WTC11 (cell line): ENCODE results near the gene IP6K3. TPM values are rescaled to one million over a fixed set of nuclear protein-coding genes. Genes with fewer than 3 reads are reported as not detected.

Experiments
- ATAC-seq: fragments of 200-7000 bp; cut with Tn5 transposase; 2 replicates; pipeline ENCODE4 v1.10.0; 2021; ENCODE audit warnings: mild to moderate bottlenecking, moderate library complexity
- CTCF ChIA-PET: fragments of 300-600 bp; sonication (Branson Sonifier 250); formaldehyde crosslinking; loops from one replicate; lab custom pipeline; 2021; ENCODE audit warnings: antibody characterized with exemption; lab: Charles Lee
- POLR2A ChIA-PET: fragments of 350-600 bp; sonication (Branson Sonifier 250); formaldehyde crosslinking; loops from one replicate; lab custom pipeline; 2021; ENCODE audit warnings: antibody characterized with exemption; lab: Charles Lee
- DNase-seq: peaks from one replicate; pipeline ENCODE4 v3.0.0; 2021; ENCODE audit warnings: low spot score
- H3K27ac Mint-ChIP-seq: 2 replicates; pipeline ENCODE4 v1.8.0; 2021; ENCODE audit warnings: mixed read lengths
- H3K27me3 Mint-ChIP-seq: 2 replicates; pipeline ENCODE4 v1.8.0; 2021; ENCODE audit warnings: low read depth, mild to moderate bottlenecking, moderate library complexity, mixed read lengths
- H3K36me3 Mint-ChIP-seq: 2 replicates; pipeline ENCODE4 v1.8.0; 2021; ENCODE audit warnings: mixed read lengths
- H3K4me1 Mint-ChIP-seq: 2 replicates; pipeline ENCODE4 v1.8.0; 2022; ENCODE audit warnings: mixed read lengths
- H3K4me3 Mint-ChIP-seq: 2 replicates; pipeline ENCODE4 v1.8.0; 2021; ENCODE audit warnings: mild to moderate bottlenecking, moderate library complexity, mixed read lengths
- H3K9me3 Mint-ChIP-seq: 2 replicates; pipeline ENCODE4 v1.8.0; 2021; ENCODE audit warnings: mixed read lengths
- CREM ChIP-seq: sonication (generic); formaldehyde crosslinking; IDR thresholded peaks from 2 replicates; pipeline ENCODE4 v1.8.1; 2022; ENCODE audit warnings: mild to moderate bottlenecking, missing genetic modification reagents, moderate library complexity
- ESRRA ChIP-seq: sonication (generic); formaldehyde crosslinking; IDR thresholded peaks from 2 replicates; pipeline ENCODE4 v1.8.1; 2022; ENCODE audit warnings: mild to moderate bottlenecking, missing genetic modification reagents, borderline replicate concordance
- GABPB1 ChIP-seq: sonication (generic); formaldehyde crosslinking; IDR thresholded peaks from 2 replicates; pipeline ENCODE4 v1.8.1; 2023; ENCODE audit warnings: mild to moderate bottlenecking, missing genetic modification reagents
- GRHL2 ChIP-seq: fragments of 250-450 bp; sonication (Bioruptor Pico); IDR thresholded peaks from 2 replicates; pipeline ENCODE4 v1.8.0; 2022; ENCODE audit warnings: mild to moderate bottlenecking, moderate library complexity; ENCODE audit not compliant: insufficient replicate concordance, severe bottlenecking
- GTF2I ChIP-seq: fragments of 250-450 bp; sonication (Bioruptor Pico); conservative IDR thresholded peaks from 2 replicates; pipeline ENCODE4 v1.4.0; 2021; ENCODE audit warnings: mild to moderate bottlenecking
- JAZF1 ChIP-seq: fragments of 250-450 bp; sonication (Bioruptor Pico); IDR thresholded peaks from 2 replicates; pipeline ENCODE4 v1.9.0; 2021; ENCODE audit warnings: moderate library complexity, mild to moderate bottlenecking, inconsistent platforms
- JUN ChIP-seq: sonication (generic); formaldehyde crosslinking; IDR thresholded peaks from 2 replicates; pipeline ENCODE4 v1.8.0; 2023; ENCODE audit warnings: mild to moderate bottlenecking, missing genetic modification reagents
- MXD4 ChIP-seq: fragments of 250-450 bp; sonication (Bioruptor Pico); IDR thresholded peaks from 2 replicates; pipeline ENCODE4 v1.8.0; 2021; ENCODE audit warnings: mild to moderate bottlenecking, moderate library complexity, borderline replicate concordance
- NFYB ChIP-seq: sonication (generic); formaldehyde crosslinking; conservative IDR thresholded peaks from 2 replicates; pipeline ENCODE4 v1.8.0; 2022; ENCODE audit warnings: low read depth, missing genetic modification reagents
- NR2C2 ChIP-seq: sonication (generic); formaldehyde crosslinking; IDR thresholded peaks from 2 replicates; pipeline ENCODE4 v1.8.0; 2022; ENCODE audit warnings: mild to moderate bottlenecking, missing genetic modification reagents
- RELA ChIP-seq: sonication (generic); formaldehyde crosslinking; IDR thresholded peaks from 2 replicates; pipeline ENCODE4 v1.8.1; 2022; ENCODE audit warnings: missing genetic modification reagents, mild to moderate bottlenecking, borderline replicate concordance
- SMAD4 ChIP-seq: sonication (generic); formaldehyde crosslinking; IDR thresholded peaks from 2 replicates; pipeline ENCODE4 v1.8.0; 2022; ENCODE audit warnings: mild to moderate bottlenecking, missing genetic modification reagents
- ZNF263 ChIP-seq: sonication (generic); formaldehyde crosslinking; IDR thresholded peaks from 2 replicates; pipeline ENCODE4 v1.8.1; 2022; ENCODE audit warnings: low read depth, mild to moderate bottlenecking, moderate library complexity, missing genetic modification reagents
- ZNF423 ChIP-seq: fragments of 250-450 bp; sonication (Bioruptor Pico); IDR thresholded peaks from 2 replicates; pipeline ENCODE4 v2.1.2; 2022; ENCODE audit warnings: mild to moderate bottlenecking, moderate library complexity
- ZNF671 ChIP-seq: fragments of 250-450 bp; sonication (Bioruptor Pico); IDR thresholded peaks from 2 replicates; pipeline ENCODE4 v1.8.0; 2021; ENCODE audit warnings: mild to moderate bottlenecking
- total RNA-seq: library from RNA; stranded (reverse); gene quantifications from 3 replicates; pipeline ENCODE4 v1.2.3, GENCODE V29; 2021
- TF ChIP-seq, protein P1 (sequence below): sonication (generic); formaldehyde crosslinking; IDR thresholded peaks from 2 replicates; pipeline ENCODE4 v1.8.1; 2023; ENCODE audit warnings: mild to moderate bottlenecking, missing genetic modification reagents, borderline replicate concordance
- TF ChIP-seq, protein P2 (sequence below): sonication (generic); formaldehyde crosslinking; IDR thresholded peaks from 2 replicates; pipeline ENCODE4 v1.8.1; 2023; ENCODE audit warnings: mild to moderate bottlenecking, moderate library complexity, missing genetic modification reagents
- TF ChIP-seq, protein P3 (sequence below): sonication (generic); formaldehyde crosslinking; IDR thresholded peaks from 2 replicates; pipeline ENCODE4 v1.8.0; 2023; ENCODE audit warnings: missing genetic modification reagents
- TF ChIP-seq, protein P4 (sequence below): fragments of 250-450 bp; sonication (Bioruptor Pico); IDR thresholded peaks from 2 replicates; pipeline ENCODE4 v1.9.0; 2021; ENCODE audit warnings: moderate library complexity, mild to moderate bottlenecking, inconsistent platforms, borderline replicate concordance
- TF ChIP-seq, protein P5 (sequence below): sonication (generic); formaldehyde crosslinking; IDR thresholded peaks from 2 replicates; pipeline ENCODE4 v1.8.1; 2023; ENCODE audit warnings: mild to moderate bottlenecking, missing genetic modification reagents, moderate library complexity
- TF ChIP-seq, protein P6 (sequence below): sonication (generic); formaldehyde crosslinking; IDR thresholded peaks from 2 replicates; pipeline ENCODE4 v1.8.1; 2022; ENCODE audit warnings: mild to moderate bottlenecking, missing genetic modification reagents, moderate library complexity, borderline replicate concordance
- TF ChIP-seq, protein P7 (sequence below): fragments of 250-450 bp; sonication (Bioruptor Pico); conservative IDR thresholded peaks from 2 replicates; pipeline ENCODE4 v1.9.0; 2021; ENCODE audit warnings: mild to moderate bottlenecking
- TF ChIP-seq, protein P8 (sequence below): sonication (generic); formaldehyde crosslinking; IDR thresholded peaks from 2 replicates; pipeline ENCODE4 v1.8.1; 2023; ENCODE audit warnings: mild to moderate bottlenecking, missing genetic modification reagents

IP6K3 gene
- total RNA-seq, 1 experiment from 2014 or later, result 1.1 TPM

DNA sequence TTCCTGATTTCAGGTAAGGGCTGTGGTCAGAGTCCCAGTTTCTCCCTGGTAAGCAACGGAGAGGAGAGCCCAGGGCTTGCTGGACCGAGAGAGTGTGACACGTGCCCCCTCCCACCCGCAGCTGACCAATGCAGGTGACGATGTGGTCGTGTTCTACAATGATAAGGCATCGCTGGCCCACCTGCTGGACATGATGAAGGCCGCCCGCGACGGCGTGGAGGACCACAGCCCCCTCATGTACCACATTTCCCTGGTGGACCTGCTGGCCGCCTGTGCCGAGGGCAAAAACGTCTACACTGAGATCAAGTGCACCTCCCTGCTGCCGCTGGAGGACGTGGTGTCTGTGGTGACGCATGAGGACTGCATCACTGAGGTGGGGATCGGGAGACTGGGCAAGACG lies 66.9 kb downstream of the IP6K3 start:
- H3K27ac Mint-ChIP-seq, result no peak overlapping the region
- ChIA-PET POLR2A (no interaction called here), CTCF (no interaction called here)
- ATAC-seq (no peak), DNase-seq (no peak)
- no peak overlapping the region for H3K4me3 Mint-ChIP-seq
- H3K36me3 Mint-ChIP-seq, result peaks cover 43% of the 10 kb centered on the region
- no peaks in the 10 kb centered on the region for H3K9me3 Mint-ChIP-seq
- no peaks in the 10 kb centered on the region for H3K27me3 Mint-ChIP-seq
- TF ChIP-seq ZNF263 (CRISPR knock-in tag), result no peak
- TF ChIP-seq ZNF671 (CRISPR knock-in tag), result no peak
- TF ChIP-seq GTF2I (CRISPR knock-in tag), result no peak
- no peak for TF ChIP-seq JAZF1 (CRISPR knock-in tag)
- TF ChIP-seq ZNF423 (CRISPR knock-in tag), result no peak
- TF ChIP-seq NR2C2 (CRISPR knock-in tag), result no peak
- no peak for TF ChIP-seq RELA (CRISPR knock-in tag)
- TF ChIP-seq, protein P1, sequence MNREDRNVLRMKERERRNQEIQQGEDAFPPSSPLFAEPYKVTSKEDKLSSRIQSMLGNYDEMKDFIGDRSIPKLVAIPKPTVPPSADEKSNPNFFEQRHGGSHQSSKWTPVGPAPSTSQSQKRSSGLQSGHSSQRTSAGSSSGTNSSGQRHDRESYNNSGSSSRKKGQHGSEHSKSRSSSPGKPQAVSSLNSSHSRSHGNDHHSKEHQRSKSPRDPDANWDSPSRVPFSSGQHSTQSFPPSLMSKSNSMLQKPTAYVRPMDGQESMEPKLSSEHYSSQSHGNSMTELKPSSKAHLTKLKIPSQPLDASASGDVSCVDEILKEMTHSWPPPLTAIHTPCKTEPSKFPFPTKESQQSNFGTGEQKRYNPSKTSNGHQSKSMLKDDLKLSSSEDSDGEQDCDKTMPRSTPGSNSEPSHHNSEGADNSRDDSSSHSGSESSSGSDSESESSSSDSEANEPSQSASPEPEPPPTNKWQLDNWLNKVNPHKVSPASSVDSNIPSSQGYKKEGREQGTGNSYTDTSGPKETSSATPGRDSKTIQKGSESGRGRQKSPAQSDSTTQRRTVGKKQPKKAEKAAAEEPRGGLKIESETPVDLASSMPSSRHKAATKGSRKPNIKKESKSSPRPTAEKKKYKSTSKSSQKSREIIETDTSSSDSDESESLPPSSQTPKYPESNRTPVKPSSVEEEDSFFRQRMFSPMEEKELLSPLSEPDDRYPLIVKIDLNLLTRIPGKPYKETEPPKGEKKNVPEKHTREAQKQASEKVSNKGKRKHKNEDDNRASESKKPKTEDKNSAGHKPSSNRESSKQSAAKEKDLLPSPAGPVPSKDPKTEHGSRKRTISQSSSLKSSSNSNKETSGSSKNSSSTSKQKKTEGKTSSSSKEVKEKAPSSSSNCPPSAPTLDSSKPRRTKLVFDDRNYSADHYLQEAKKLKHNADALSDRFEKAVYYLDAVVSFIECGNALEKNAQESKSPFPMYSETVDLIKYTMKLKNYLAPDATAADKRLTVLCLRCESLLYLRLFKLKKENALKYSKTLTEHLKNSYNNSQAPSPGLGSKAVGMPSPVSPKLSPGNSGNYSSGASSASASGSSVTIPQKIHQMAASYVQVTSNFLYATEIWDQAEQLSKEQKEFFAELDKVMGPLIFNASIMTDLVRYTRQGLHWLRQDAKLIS (CRISPR knock-in tag), result no peak
- no peak for TF ChIP-seq GABPB1 (CRISPR knock-in tag)
- no peak for TF ChIP-seq JUN (CRISPR knock-in tag)
- TF ChIP-seq, protein P2, sequence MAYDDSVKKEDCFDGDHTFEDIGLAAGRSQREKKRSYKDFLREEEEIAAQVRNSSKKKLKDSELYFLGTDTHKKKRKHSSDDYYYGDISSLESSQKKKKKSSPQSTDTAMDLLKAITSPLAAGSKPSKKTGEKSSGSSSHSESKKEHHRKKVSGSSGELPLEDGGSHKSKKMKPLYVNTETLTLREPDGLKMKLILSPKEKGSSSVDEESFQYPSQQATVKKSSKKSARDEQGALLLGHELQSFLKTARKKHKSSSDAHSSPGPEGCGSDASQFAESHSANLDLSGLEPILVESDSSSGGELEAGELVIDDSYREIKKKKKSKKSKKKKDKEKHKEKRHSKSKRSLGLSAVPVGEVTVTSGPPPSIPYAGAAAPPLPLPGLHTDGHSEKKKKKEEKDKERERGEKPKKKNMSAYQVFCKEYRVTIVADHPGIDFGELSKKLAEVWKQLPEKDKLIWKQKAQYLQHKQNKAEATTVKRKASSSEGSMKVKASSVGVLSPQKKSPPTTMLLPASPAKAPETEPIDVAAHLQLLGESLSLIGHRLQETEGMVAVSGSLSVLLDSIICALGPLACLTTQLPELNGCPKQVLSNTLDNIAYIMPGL (CRISPR knock-in tag), result no peak
- TF ChIP-seq, protein P3, sequence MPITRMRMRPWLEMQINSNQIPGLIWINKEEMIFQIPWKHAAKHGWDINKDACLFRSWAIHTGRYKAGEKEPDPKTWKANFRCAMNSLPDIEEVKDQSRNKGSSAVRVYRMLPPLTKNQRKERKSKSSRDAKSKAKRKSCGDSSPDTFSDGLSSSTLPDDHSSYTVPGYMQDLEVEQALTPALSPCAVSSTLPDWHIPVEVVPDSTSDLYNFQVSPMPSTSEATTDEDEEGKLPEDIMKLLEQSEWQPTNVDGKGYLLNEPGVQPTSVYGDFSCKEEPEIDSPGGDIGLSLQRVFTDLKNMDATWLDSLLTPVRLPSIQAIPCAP (CRISPR knock-in tag), result no peak
- TF ChIP-seq SMAD4, result no peak
- no peaks in the 10 kb centered on the region for H3K4me1 Mint-ChIP-seq

DNA sequence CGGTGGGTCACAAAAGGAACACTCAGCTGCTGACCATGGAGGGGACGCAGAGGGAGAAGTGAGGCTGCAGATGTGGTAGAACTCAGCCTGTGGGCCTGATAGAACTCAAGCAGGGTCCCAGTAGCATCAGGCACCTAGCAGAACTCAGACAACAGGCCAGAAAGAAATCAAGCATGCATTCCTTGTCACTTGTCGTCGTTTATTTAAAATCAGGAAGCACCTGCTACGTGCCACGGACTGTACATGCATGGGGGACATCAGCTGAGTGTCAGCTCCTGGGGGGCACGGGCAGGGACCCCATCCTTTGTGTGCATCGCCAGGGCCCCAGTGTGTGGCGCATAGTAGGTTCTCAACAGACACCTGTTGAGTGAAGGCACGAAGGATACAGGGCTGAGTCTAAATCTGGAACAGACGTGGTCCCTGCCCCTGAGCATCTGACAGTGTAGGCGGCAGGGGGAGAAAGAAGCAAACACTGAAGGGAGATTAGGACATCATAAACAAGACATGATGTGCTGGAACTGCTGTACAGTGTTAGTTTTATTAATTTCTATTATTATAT lies 67.7 kb downstream of the IP6K3 start:
- Mint-ChIP-seq H3K27me3 (no peaks in the 10 kb centered on the region), H3K36me3 (peaks cover 44% of the 10 kb centered on the region), H3K27ac (no peak overlapping the region), H3K9me3 (no peaks in the 10 kb centered on the region), H3K4me3 (no peak overlapping the region), H3K4me1 (no peaks in the 10 kb centered on the region)
- CTCF ChIA-PET, result no interaction called here
- ATAC-seq (no peak), DNase-seq (no peak)
- POLR2A ChIA-PET, result no interaction called here
- TF ChIP-seq GRHL2 (CRISPR knock-in tag) (no peak), ZNF423 (CRISPR knock-in tag) (no peak), NFYB (no peak), ESRRA (no peak), MXD4 (CRISPR knock-in tag) (no peak), CREM (CRISPR knock-in tag) (no peak), NR2C2 (CRISPR knock-in tag) (no peak), ZNF671 (CRISPR knock-in tag) (no peak)
- TF ChIP-seq, protein P4, sequence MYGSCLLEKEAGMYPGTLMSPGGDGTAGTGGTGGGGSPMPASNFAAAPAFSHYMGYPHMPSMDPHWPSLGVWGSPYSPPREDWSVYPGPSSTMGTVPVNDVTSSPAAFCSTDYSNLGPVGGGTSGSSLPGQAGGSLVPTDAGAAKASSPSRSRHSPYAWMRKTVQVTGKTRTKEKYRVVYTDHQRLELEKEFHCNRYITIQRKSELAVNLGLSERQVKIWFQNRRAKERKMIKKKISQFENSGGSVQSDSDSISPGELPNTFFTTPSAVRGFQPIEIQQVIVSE (CRISPR knock-in tag), result no peak
- TF ChIP-seq, protein P5, sequence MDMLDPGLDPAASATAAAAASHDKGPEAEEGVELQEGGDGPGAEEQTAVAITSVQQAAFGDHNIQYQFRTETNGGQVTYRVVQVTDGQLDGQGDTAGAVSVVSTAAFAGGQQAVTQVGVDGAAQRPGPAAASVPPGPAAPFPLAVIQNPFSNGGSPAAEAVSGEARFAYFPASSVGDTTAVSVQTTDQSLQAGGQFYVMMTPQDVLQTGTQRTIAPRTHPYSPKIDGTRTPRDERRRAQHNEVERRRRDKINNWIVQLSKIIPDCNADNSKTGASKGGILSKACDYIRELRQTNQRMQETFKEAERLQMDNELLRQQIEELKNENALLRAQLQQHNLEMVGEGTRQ (CRISPR knock-in tag), result no peak
- TF ChIP-seq, protein P6, sequence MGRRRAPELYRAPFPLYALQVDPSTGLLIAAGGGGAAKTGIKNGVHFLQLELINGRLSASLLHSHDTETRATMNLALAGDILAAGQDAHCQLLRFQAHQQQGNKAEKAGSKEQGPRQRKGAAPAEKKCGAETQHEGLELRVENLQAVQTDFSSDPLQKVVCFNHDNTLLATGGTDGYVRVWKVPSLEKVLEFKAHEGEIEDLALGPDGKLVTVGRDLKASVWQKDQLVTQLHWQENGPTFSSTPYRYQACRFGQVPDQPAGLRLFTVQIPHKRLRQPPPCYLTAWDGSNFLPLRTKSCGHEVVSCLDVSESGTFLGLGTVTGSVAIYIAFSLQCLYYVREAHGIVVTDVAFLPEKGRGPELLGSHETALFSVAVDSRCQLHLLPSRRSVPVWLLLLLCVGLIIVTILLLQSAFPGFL, result no peak
- TF ChIP-seq, protein P7, sequence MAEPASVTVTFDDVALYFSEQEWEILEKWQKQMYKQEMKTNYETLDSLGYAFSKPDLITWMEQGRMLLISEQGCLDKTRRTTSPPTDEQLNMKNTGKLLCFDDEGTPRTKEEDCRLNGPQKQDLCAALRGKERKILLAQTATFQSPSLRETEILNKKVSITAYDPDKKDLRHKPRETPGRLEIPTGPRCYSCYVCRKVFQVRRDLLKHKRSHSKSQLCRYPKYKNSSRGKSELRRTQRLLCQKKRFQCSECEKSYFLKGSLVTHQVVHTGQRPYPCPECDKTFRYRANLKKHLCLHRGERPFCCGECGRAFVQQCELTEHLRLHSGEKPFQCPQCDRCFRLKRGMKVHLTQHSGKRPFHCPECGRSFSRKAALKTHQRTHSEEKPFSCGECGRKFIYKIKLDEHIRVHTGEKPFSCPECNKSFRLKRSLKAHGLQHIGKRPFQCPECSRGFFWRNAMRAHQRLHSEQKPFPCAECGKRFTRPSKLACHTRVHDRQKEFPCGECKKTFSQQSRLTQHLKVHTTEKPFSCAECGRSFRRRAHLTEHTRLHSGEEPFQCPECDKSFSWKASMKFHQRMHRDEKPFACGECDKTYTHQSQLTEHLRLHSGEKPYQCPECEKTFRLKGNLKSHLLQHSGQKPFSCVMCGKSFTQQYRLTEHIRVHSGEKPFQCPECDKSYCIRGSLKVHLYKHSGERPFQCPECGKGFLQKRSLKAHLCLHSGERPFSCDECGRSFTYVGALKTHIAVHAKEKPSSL (CRISPR knock-in tag), result no peak
- TF ChIP-seq, protein P8, sequence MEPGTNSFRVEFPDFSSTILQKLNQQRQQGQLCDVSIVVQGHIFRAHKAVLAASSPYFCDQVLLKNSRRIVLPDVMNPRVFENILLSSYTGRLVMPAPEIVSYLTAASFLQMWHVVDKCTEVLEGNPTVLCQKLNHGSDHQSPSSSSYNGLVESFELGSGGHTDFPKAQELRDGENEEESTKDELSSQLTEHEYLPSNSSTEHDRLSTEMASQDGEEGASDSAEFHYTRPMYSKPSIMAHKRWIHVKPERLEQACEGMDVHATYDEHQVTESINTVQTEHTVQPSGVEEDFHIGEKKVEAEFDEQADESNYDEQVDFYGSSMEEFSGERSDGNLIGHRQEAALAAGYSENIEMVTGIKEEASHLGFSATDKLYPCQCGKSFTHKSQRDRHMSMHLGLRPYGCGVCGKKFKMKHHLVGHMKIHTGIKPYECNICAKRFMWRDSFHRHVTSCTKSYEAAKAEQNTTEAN, result no peak
